ENCODE results near the gene CBS.
"Not testable (repeated sequence)": the region's sequence is repeated elsewhere in the genome, so short reads cannot be mapped to it uniquely, and the experiment has no call there.

The CBS gene

DNA sequence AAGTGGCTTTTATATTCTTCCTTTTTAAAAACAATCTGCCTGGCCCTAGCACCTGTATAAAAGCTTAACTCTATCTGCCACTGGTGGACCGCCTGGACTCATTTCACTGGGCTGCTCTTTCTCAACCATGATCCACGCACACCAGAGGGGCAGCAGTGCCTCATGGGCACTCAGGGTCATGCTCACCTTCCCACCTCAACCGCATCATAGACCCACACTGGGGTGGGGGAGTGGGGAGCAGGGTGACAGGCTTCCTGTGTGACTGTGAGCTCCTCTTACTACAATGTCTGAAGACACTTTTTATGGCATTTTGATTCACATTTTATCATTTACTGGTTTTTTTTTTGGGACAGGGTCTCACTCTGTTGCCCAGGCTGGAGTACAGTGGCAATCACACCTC lies 15.3 kb upstream of the CBS start:
- not testable (repeated sequence) for H3K14ac ChIP-seq (ENCODE audit: low read length in 2 of 2); H3K4ac ChIP-seq (ENCODE audit: low read depth in 1 of 2, low read length in 2 of 2); H3K4me1 ChIP-seq (ENCODE audit: control insufficient read depth, insufficient read depth, low read depth, low read length)

DNA sequence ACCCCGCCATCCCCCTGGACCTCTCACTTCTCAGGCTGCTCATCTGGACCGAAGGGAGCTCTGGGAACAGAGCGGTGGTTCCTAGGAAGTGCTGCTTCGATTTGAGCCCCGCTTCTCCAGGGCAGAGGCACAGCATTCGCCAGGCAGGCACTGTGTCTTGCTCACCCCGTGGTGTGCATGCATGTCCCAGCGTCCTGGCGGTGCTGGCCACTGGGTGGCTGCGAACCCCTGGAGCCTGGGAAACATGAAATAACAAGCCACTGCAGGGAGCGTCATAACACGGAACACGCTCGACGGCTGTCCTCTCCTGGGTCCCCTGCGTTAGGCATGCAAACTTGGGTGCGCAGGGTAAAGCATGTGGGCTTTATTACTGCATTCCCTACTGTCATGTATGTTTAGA lies 13.8 kb upstream of the CBS start:
- H3K27ac ChIP-seq (ENCODE audit: low read length, poor library complexity, severe bottlenecking); H3K27me3 ChIP-seq (ENCODE audit: control insufficient read depth in 1 of 2, insufficient read depth in 1 of 2, low read length in 2 of 2); H2AK5ac ChIP-seq (ENCODE audit: low read length, severe bottlenecking); H3K4me1 ChIP-seq (ENCODE audit: control insufficient read depth, insufficient read depth, low read depth, low read length); H3K9ac ChIP-seq (ENCODE audit: low read length); H2AFZ ChIP-seq (ENCODE audit: low read depth, low read length); H4K91ac ChIP-seq (ENCODE audit: low read length); H2BK12ac ChIP-seq (ENCODE audit: low read length in 2 of 2); H3K14ac ChIP-seq (ENCODE audit: low read length in 2 of 2); H3K36me3 ChIP-seq (ENCODE audit: control insufficient read depth in 1 of 2, insufficient read depth in 2 of 2, low read depth in 1 of 2, low read length in 2 of 2); H3K4ac ChIP-seq (ENCODE audit: low read depth in 1 of 2, low read length in 2 of 2); H2BK120ac ChIP-seq (ENCODE audit: low read depth, low read length); H3K18ac ChIP-seq (ENCODE audit: low read depth in 1 of 2, low read length in 2 of 2); DNase-seq; H2BK15ac ChIP-seq (ENCODE audit: low read depth, poor library complexity, severe bottlenecking); H4K8ac ChIP-seq (ENCODE audit: low read length); H3K4me2 ChIP-seq (ENCODE audit: low read length, poor library complexity, severe bottlenecking); H3K79me1 ChIP-seq (replicated peaks; ENCODE audit: low read length, poor library complexity, severe bottlenecking); H3K23ac ChIP-seq (ENCODE audit: low read length in 2 of 2); H3K4me3 ChIP-seq (ENCODE audit: insufficient read depth in 1 of 2, low read depth in 1 of 2, low read length in 2 of 2); H2BK5ac ChIP-seq (ENCODE audit: low read depth, low read length, poor library complexity, severe bottlenecking); H3K9me3 ChIP-seq (ENCODE audit: control insufficient read depth, low read length): not testable (repeated sequence)
- WGBS = no CpG with 5 or more reads among the region's 17 CpGs

More for the DNA sequence above, 15.3 kb upstream of the CBS start:
- not testable (repeated sequence) for H3K27me3 ChIP-seq (ENCODE audit: control insufficient read depth in 1 of 2, insufficient read depth in 1 of 2, low read length in 2 of 2); H4K91ac ChIP-seq (ENCODE audit: low read length); H3K9ac ChIP-seq (ENCODE audit: low read length); H2BK5ac ChIP-seq (ENCODE audit: low read depth, low read length, poor library complexity, severe bottlenecking); H3K4me2 ChIP-seq (ENCODE audit: low read length, poor library complexity, severe bottlenecking); H3K18ac ChIP-seq (ENCODE audit: low read depth in 1 of 2, low read length in 2 of 2); H2AFZ ChIP-seq (ENCODE audit: low read depth, low read length); DNase-seq; H2BK15ac ChIP-seq (ENCODE audit: low read depth, poor library complexity, severe bottlenecking); H2BK120ac ChIP-seq (ENCODE audit: low read depth, low read length); H4K8ac ChIP-seq (ENCODE audit: low read length); H3K9me3 ChIP-seq (ENCODE audit: control insufficient read depth, low read length); H2BK12ac ChIP-seq (ENCODE audit: low read length in 2 of 2); H3K79me1 ChIP-seq (replicated peaks; ENCODE audit: low read length, poor library complexity, severe bottlenecking); H3K27ac ChIP-seq (ENCODE audit: low read length, poor library complexity, severe bottlenecking); H3K4me3 ChIP-seq (ENCODE audit: insufficient read depth in 1 of 2, low read depth in 1 of 2, low read length in 2 of 2); H3K36me3 ChIP-seq (ENCODE audit: control insufficient read depth in 1 of 2, insufficient read depth in 2 of 2, low read depth in 1 of 2, low read length in 2 of 2); H3K23ac ChIP-seq (ENCODE audit: low read length in 2 of 2); H2AK5ac ChIP-seq (ENCODE audit: low read length, severe bottlenecking)
- WGBS = no CpG with 5 or more reads among the region's 3 CpGs

DNA sequence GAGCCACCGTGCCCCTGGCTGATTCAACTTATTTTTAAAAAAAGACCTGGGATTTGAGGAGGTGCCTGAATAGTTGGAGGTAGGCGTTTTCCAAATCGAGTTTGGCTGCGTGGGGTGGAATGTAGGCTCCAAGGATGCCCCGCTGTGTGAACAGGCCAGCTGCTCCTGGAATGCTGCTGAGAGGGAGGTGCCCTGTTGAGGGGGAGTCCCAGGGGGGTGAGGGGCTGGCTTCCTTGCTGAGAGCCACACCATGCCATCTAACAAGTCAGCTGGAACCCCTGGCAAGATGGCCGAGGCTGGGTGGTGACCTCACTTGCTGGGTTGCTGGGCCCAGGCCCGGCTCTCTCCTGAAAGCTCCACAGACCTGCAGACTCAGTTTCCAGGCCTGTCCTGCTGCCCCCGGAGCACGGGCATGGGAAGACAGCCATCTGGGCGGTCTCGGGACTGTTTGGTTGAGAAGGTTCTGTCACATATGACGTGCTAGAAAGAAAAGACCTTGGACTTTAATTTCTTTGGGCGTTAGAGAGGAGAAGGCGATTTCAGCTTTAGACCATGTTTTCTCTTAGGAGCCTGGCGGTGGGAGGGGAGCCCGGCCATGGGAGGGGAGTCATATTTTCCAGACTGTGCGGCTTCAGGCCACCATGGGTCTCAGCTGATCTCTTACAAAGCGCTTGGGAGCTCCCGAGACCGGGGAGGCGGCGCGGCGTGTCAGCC lies 7.1 kb upstream of the CBS start:
- H3K27ac ChIP-seq (ENCODE audit: low read length, poor library complexity, severe bottlenecking); H3K27me3 ChIP-seq (ENCODE audit: control insufficient read depth in 1 of 2, insufficient read depth in 1 of 2, low read length in 2 of 2); H4K8ac ChIP-seq (ENCODE audit: low read length); H3K36me3 ChIP-seq (ENCODE audit: control insufficient read depth in 1 of 2, insufficient read depth in 2 of 2, low read depth in 1 of 2, low read length in 2 of 2); H3K79me1 ChIP-seq (replicated peaks; ENCODE audit: low read length, poor library complexity, severe bottlenecking); H2BK12ac ChIP-seq (ENCODE audit: low read length in 2 of 2); H3K4me2 ChIP-seq (ENCODE audit: low read length, poor library complexity, severe bottlenecking); H2BK15ac ChIP-seq (ENCODE audit: low read depth, poor library complexity, severe bottlenecking); H3K18ac ChIP-seq (ENCODE audit: low read depth in 1 of 2, low read length in 2 of 2); H4K91ac ChIP-seq (ENCODE audit: low read length); H3K4me3 ChIP-seq (ENCODE audit: insufficient read depth in 1 of 2, low read depth in 1 of 2, low read length in 2 of 2); H3K23ac ChIP-seq (ENCODE audit: low read length in 2 of 2); H3K4me1 ChIP-seq (ENCODE audit: control insufficient read depth, insufficient read depth, low read depth, low read length); H3K4ac ChIP-seq (ENCODE audit: low read depth in 1 of 2, low read length in 2 of 2); H3K9me3 ChIP-seq (ENCODE audit: control insufficient read depth, low read length); H2AFZ ChIP-seq (ENCODE audit: low read depth, low read length); H2BK5ac ChIP-seq (ENCODE audit: low read depth, low read length, poor library complexity, severe bottlenecking); H2BK120ac ChIP-seq (ENCODE audit: low read depth, low read length); H3K9ac ChIP-seq (ENCODE audit: low read length); H3K14ac ChIP-seq (ENCODE audit: low read length in 2 of 2); H2AK5ac ChIP-seq (ENCODE audit: low read length, severe bottlenecking); DNase-seq: not testable (repeated sequence)
- no CpG with 5 or more reads among the region's 24 CpGs for WGBS

DNA sequence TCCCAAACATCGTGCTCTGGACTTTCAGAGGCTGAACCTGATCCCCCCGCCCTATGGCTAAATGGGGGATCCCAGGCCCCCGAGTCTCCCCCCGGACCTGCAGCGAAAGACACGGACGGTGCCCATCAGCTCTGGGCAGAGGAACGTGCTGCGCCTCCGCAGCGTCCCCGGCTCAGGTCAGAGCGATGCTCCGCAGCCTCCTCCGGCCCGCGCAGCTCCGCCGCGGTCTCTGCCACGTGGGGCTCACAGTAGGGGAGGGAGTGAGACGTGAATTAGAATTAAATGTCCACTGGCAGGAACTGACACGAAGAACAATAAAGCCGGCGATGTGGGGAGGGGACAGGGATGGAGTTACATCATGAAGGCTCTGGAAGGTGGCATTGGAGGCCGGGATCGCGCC lies 1.0 kb upstream of the CBS start:
- H3K4me2 ChIP-seq (ENCODE audit: low read length, poor library complexity, severe bottlenecking); H2BK120ac ChIP-seq (ENCODE audit: low read depth, low read length); H3K14ac ChIP-seq (ENCODE audit: low read length in 2 of 2); H3K4me1 ChIP-seq (ENCODE audit: control insufficient read depth, insufficient read depth, low read depth, low read length); H3K4ac ChIP-seq (ENCODE audit: low read depth in 1 of 2, low read length in 2 of 2); H3K27ac ChIP-seq (ENCODE audit: low read length, poor library complexity, severe bottlenecking); H3K4me3 ChIP-seq (ENCODE audit: insufficient read depth in 1 of 2, low read depth in 1 of 2, low read length in 2 of 2); H3K36me3 ChIP-seq (ENCODE audit: control insufficient read depth in 1 of 2, insufficient read depth in 2 of 2, low read depth in 1 of 2, low read length in 2 of 2); H3K27me3 ChIP-seq (ENCODE audit: control insufficient read depth in 1 of 2, insufficient read depth in 1 of 2, low read length in 2 of 2); H3K79me1 ChIP-seq (replicated peaks; ENCODE audit: low read length, poor library complexity, severe bottlenecking); H3K9ac ChIP-seq (ENCODE audit: low read length); DNase-seq; H2BK15ac ChIP-seq (ENCODE audit: low read depth, poor library complexity, severe bottlenecking); H2BK5ac ChIP-seq (ENCODE audit: low read depth, low read length, poor library complexity, severe bottlenecking); H2BK12ac ChIP-seq (ENCODE audit: low read length in 2 of 2); H3K9me3 ChIP-seq (ENCODE audit: control insufficient read depth, low read length); H4K8ac ChIP-seq (ENCODE audit: low read length); H3K23ac ChIP-seq (ENCODE audit: low read length in 2 of 2); H4K91ac ChIP-seq (ENCODE audit: low read length); H3K18ac ChIP-seq (ENCODE audit: low read depth in 1 of 2, low read length in 2 of 2); H2AK5ac ChIP-seq (ENCODE audit: low read length, severe bottlenecking); H2AFZ ChIP-seq (ENCODE audit: low read depth, low read length): not testable (repeated sequence)
- WGBS = no CpG with 5 or more reads among the region's 28 CpGs
